Calu3 (cell line): ENCODE measurements around the gene SPECC1. TPM values are rescaled to one million over a fixed set of nuclear protein-coding genes. Genes with fewer than 3 reads are reported as not detected.

Experiments used
- BruUV-seq: library from RNA; stranded (reverse); fragments of 400-500 nt; replicated peaks from 2 replicates; lab custom pipeline; 2021; lab: Mats Ljungman, UMichigan
- CTCF ChIA-PET: fragments of 300-600 bp; sonication (Branson Sonifier 250); formaldehyde crosslinking; loops from one replicate; lab custom pipeline; 2022; ENCODE audit warnings: antibody characterized with exemption; lab: Charles Lee
- DNase-seq: peaks from one replicate; pipeline ENCODE4 v3.0.0; 2022
- H3K27ac Mint-ChIP-seq: one replicate; pipeline ENCODE4 v1.8.0; 2022; ENCODE audit warnings: mixed read lengths; ENCODE audit not compliant: unreplicated experiment
- H3K27me3 Mint-ChIP-seq: one replicate; pipeline ENCODE4 v1.8.0; 2022; ENCODE audit warnings: mixed read lengths; ENCODE audit not compliant: unreplicated experiment
- H3K36me3 Mint-ChIP-seq: one replicate; pipeline ENCODE4 v1.8.0; 2022; ENCODE audit warnings: mild to moderate bottlenecking, moderate library complexity, mixed read lengths; ENCODE audit not compliant: insufficient read depth, unreplicated experiment
- H3K4me1 Mint-ChIP-seq: one replicate; pipeline ENCODE4 v1.8.0; 2022; ENCODE audit warnings: mild to moderate bottlenecking, low read depth, mixed read lengths; ENCODE audit not compliant: unreplicated experiment
- H3K4me3 Mint-ChIP-seq: one replicate; pipeline ENCODE4 v1.8.0; 2022; ENCODE audit warnings: mild to moderate bottlenecking, low read depth, moderate library complexity, mixed read lengths; ENCODE audit not compliant: unreplicated experiment
- H3K9me3 Mint-ChIP-seq: one replicate; pipeline ENCODE4 v1.8.0; 2022; ENCODE audit warnings: low read depth, mixed read lengths; ENCODE audit not compliant: unreplicated experiment
- CTCF ChIP-seq: fragments of 200-600 bp; IDR thresholded peaks from one replicate; pipeline ENCODE4 v1.8.0; 2022; ENCODE audit warnings: antibody characterized with exemption; ENCODE audit not compliant: unreplicated experiment
- intact Hi-C: fragments of 100-400 bp; cut with micrococcal nuclease; formaldehyde crosslinking; loops from one replicate; pipeline ENCODE4 v1.10.0; 2022; ENCODE audit not compliant: unreplicated experiment
- total RNA-seq: library from RNA; stranded (reverse); gene quantifications from 2 replicates; pipeline ENCODE4 v1.2.3, GENCODE V29; 2022

The SPECC1 gene
- total RNA-seq, 1 experiment from 2014 or later = 53.5 TPM

DNA sequence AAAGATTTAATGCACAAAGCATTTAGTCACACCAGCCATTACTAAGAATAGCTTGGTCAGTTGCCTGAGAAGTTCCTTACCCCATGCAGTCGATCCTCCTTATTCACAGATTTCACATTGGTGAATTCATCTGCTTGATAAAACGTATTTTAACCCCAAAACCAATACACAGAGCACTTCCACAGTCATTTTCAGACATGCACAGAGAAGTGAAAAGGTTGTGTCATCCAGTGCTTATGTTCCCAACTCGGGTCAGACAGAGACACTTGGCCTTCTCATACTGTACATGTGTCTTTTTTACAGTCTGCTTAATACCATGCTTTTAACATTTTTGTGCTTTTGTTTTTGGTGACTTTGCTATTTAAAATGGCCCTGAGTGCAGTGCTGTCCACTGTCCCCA, 219.7 kb downstream of the SPECC1 start:
- intact Hi-C loops = no loop called here
- no peak for DNase-seq
- CTCF ChIA-PET = no interaction called here
- BruUV-seq = no TSS peak
- Mint-ChIP-seq H3K36me3 (no peaks in the 10 kb centered on the region), H3K4me3 (no peak overlapping the region), H3K27ac (no peak overlapping the region), H3K27me3 (no peaks in the 10 kb centered on the region), H3K4me1 (peaks cover 11% of the 10 kb centered on the region), H3K9me3 (no peaks in the 10 kb centered on the region)
- TF ChIP-seq CTCF = no peak

- CTCF ChIA-PET = no interaction called here
- no TSS peak for BruUV-seq
- no peaks in the 10 kb centered on the region for H3K36me3 Mint-ChIP-seq
- no peak overlapping the region for H3K27ac Mint-ChIP-seq
- H3K4me1 Mint-ChIP-seq = peaks cover 11% of the 10 kb centered on the region
- intact Hi-C loops = no loop called here
- H3K4me3 Mint-ChIP-seq = no peak overlapping the region
- no peak for TF ChIP-seq CTCF
- H3K27me3 Mint-ChIP-seq = no peaks in the 10 kb centered on the region
- H3K9me3 Mint-ChIP-seq = no peaks in the 10 kb centered on the region
- no peak for DNase-seq
These were observed 221.8 kb downstream of the SPECC1 start for GRCh38 chr17:20230924-20231323.

GRCh38 chr17:20232611-20233010, 223.5 kb downstream of the SPECC1 start:
- H3K27me3 Mint-ChIP-seq = no peaks in the 10 kb centered on the region
- H3K9me3 Mint-ChIP-seq = no peaks in the 10 kb centered on the region
- CTCF ChIA-PET = no interaction called here
- no peak overlapping the region for H3K4me3 Mint-ChIP-seq
- peaks cover under 1% of the 10 kb centered on the region for H3K4me1 Mint-ChIP-seq
- no peaks in the 10 kb centered on the region for H3K36me3 Mint-ChIP-seq
- H3K27ac Mint-ChIP-seq = no peak overlapping the region
- no TSS peak for BruUV-seq
- no peak for DNase-seq
- intact Hi-C loops = no loop called here
- no peak for TF ChIP-seq CTCF

- no TSS peak for BruUV-seq
These were observed 225.1 kb downstream of the SPECC1 start for GRCh38 chr17:20234276-20234675.

More at GRCh38 chr17:20234276-20234675, 225.1 kb downstream of the SPECC1 start:
- no peaks in the 10 kb centered on the region for H3K36me3 Mint-ChIP-seq
- intact Hi-C loops = no loop called here
- no peaks in the 10 kb centered on the region for H3K27me3 Mint-ChIP-seq
- H3K9me3 Mint-ChIP-seq = no peaks in the 10 kb centered on the region
- no peak for TF ChIP-seq CTCF
- H3K4me3 Mint-ChIP-seq = no peak overlapping the region
- no peaks in the 10 kb centered on the region for H3K4me1 Mint-ChIP-seq
- no peak for DNase-seq
- no peak overlapping the region for H3K27ac Mint-ChIP-seq
- CTCF ChIA-PET = no interaction called here
